ENCODE data around the gene TMEM156. TPM values are rescaled to one million over a fixed set of nuclear protein-coding genes. Genes with fewer than 3 reads are reported as not detected.

Gene TMEM156
- polyA plus RNA-seq, 1 donor (not counting 4 experiments of a cell fraction or from before 2014, with no cell fraction given) = 0.68 TPM

GRCh38 chr4:38979081-38979480 is 53.1 kb downstream of the TMEM156 start:
- H3K27me3 ChIP-seq (ENCODE audit: control insufficient read depth, extremely low read depth, insufficient read depth, low read length) = no peaks in the 10 kb centered on the region
- dilution Hi-C loops (cut with MboI; ENCODE audit: extremely low pct_ligation_motif_present, low sequenced_read_pairs) = no loop called here
- H3K79me2 ChIP-seq (ENCODE audit: control insufficient read depth, insufficient read depth, low read length) = no peaks in the 10 kb centered on the region
- H3K4me2 ChIP-seq (ENCODE audit: control insufficient read depth, extremely low read depth, insufficient read depth, low read depth, low read length) = no peak overlapping the region
- H4K20me1 ChIP-seq (ENCODE audit: control insufficient read depth, extremely low read depth, insufficient read depth, low read length) = no peaks in the 10 kb centered on the region
- no peaks in the 10 kb centered on the region for H3K4me1 ChIP-seq (ENCODE audit: control insufficient read depth, extremely low read depth, insufficient read depth, low read length)
- no peaks in the 10 kb centered on the region for H3K9me1 ChIP-seq (ENCODE audit: control insufficient read depth, extremely low read depth, insufficient read depth, low read length)
- no peak overlapping the region for H3K9ac ChIP-seq (ENCODE audit: control insufficient read depth, extremely low read depth, insufficient read depth, low read length)
- H3K27ac ChIP-seq (ENCODE audit: control insufficient read depth, insufficient read depth, low read length) = no peak overlapping the region
- no peaks in the 10 kb centered on the region for H3K9me3 ChIP-seq (ENCODE audit: control insufficient read depth, low read depth, low read length)
- no peak overlapping the region for H2AFZ ChIP-seq (ENCODE audit: control insufficient read depth, low read length)
- no peaks in the 10 kb centered on the region for H3K36me3 ChIP-seq (ENCODE audit: control insufficient read depth in 2 of 2, extremely low read depth in 1 of 2, insufficient read depth in 2 of 2, low read length in 2 of 2)
- no peak overlapping the region for H3K4me3 ChIP-seq (ENCODE audit: control insufficient read depth in 2 of 3, extremely low read depth in 1 of 3, insufficient read depth in 2 of 3, low read depth in 1 of 3, low read length in 3 of 3)
- FAIRE-seq = no peak
- no peak for DNase-seq (ENCODE audit: low read depth, low spot score)
- TF ChIP-seq EZH2 (IDR thresholded peaks at IDR 0.05; ENCODE audit: low read length) (no peak), CTCF (optimal IDR thresholded peaks at IDR 0.05 in 1 of 3, IDR thresholded peaks at IDR 0.05 in 1 of 3, conservative IDR thresholded peaks at IDR 0.05 in 1 of 3; ENCODE audit: extremely low read depth in 1 of 3, insufficient read depth in 2 of 3, low read length in 3 of 3) (no peak)

GRCh38 chr4:38976308-38976707 is 55.9 kb downstream of the TMEM156 start:
- H3K9me3 ChIP-seq (ENCODE audit: control insufficient read depth, low read depth, low read length) = no peaks in the 10 kb centered on the region
- no peaks in the 10 kb centered on the region for H3K27me3 ChIP-seq (ENCODE audit: control insufficient read depth, extremely low read depth, insufficient read depth, low read length)
- no peak overlapping the region for H3K9ac ChIP-seq (ENCODE audit: control insufficient read depth, extremely low read depth, insufficient read depth, low read length)
- no peaks in the 10 kb centered on the region for H3K79me2 ChIP-seq (ENCODE audit: control insufficient read depth, insufficient read depth, low read length)
- no peaks in the 10 kb centered on the region for H3K4me1 ChIP-seq (ENCODE audit: control insufficient read depth, extremely low read depth, insufficient read depth, low read length)
- TF ChIP-seq EZH2 (IDR thresholded peaks at IDR 0.05; ENCODE audit: low read length) (no peak), CTCF (optimal IDR thresholded peaks at IDR 0.05 in 1 of 3, IDR thresholded peaks at IDR 0.05 in 1 of 3, conservative IDR thresholded peaks at IDR 0.05 in 1 of 3; ENCODE audit: extremely low read depth in 1 of 3, insufficient read depth in 2 of 3, low read length in 3 of 3) (no peak)
- H3K4me3 ChIP-seq (ENCODE audit: control insufficient read depth in 2 of 3, extremely low read depth in 1 of 3, insufficient read depth in 2 of 3, low read depth in 1 of 3, low read length in 3 of 3) = no peak overlapping the region
- H3K9me1 ChIP-seq (ENCODE audit: control insufficient read depth, extremely low read depth, insufficient read depth, low read length) = no peaks in the 10 kb centered on the region
- no peak overlapping the region for H2AFZ ChIP-seq (ENCODE audit: control insufficient read depth, low read length)
- no peak overlapping the region for H3K4me2 ChIP-seq (ENCODE audit: control insufficient read depth, extremely low read depth, insufficient read depth, low read depth, low read length)
- H3K36me3 ChIP-seq (ENCODE audit: control insufficient read depth in 2 of 2, extremely low read depth in 1 of 2, insufficient read depth in 2 of 2, low read length in 2 of 2) = no peaks in the 10 kb centered on the region
- no peak overlapping the region for H3K27ac ChIP-seq (ENCODE audit: control insufficient read depth, insufficient read depth, low read length)
- dilution Hi-C loops (cut with MboI; ENCODE audit: extremely low pct_ligation_motif_present, low sequenced_read_pairs) = no loop called here
- FAIRE-seq (no peak), DNase-seq (ENCODE audit: low read depth, low spot score) (no peak)
- H4K20me1 ChIP-seq (ENCODE audit: control insufficient read depth, extremely low read depth, insufficient read depth, low read length) = no peaks in the 10 kb centered on the region

All from keratinocyte (primary cell).